ENCODE measurements around the gene SPIC. TPM values are rescaled to one million over a fixed set of nuclear protein-coding genes. Genes with fewer than 3 reads are reported as not detected.

The SPIC gene
- polyA plus RNA-seq, 1 donor: not detected

- DNase-seq: peak; percentile 28
These were observed 52.5 kb downstream of the SPIC start for GRCh38 chr12:101527682-101528081.

- no peak for DNase-seq
These were observed 61.0 kb downstream of the SPIC start for GRCh38 chr12:101536069-101536674.

Other genes starting within 250 kb of the SPIC start
- 22.3 TPM for gene UTP20, start 195.2 kb upstream of the SPIC start, polyA plus RNA-seq (ENCODE audit: insufficient read length)
- 145 TPM for gene ARL1, start 67.6 kb upstream of the SPIC start, polyA plus RNA-seq (ENCODE audit: insufficient read length)
- not detected for gene MYBPC1, start 119.6 kb downstream of the SPIC start, polyA plus RNA-seq (ENCODE audit: insufficient read length)
- gene CHPT1, start 222.3 kb downstream of the SPIC start, polyA plus RNA-seq (ENCODE audit: insufficient read length): 40.4 TPM

Measured in left kidney (tissue), 2 donors.